Lower leg skin (tissue), 4 donors: ENCODE data around the gene GALNT2. TPM values are rescaled to one million over a fixed set of nuclear protein-coding genes. Genes with fewer than 3 reads are reported as not detected.

Experiments used
- DNase-seq, 2 donors: peaks; one replicate each; pipeline ENCODE4 v3.0.0-alpha.2; 2019; ENCODE audit warnings: low spot score in 2 of 2
- H3K4me3 ChIP-seq: fragments of 200-600 bp; sonication (generic); 2 replicates; pipeline ENCODE4 v1.5.1; 2017; ENCODE audit warnings: mild to moderate bottlenecking, low read depth; ENCODE audit not compliant: poor library complexity, severe bottlenecking
- POLR2A ChIP-seq, 2 donors: fragments of 450-650 bp; IDR thresholded peaks; one replicate each; pipeline ENCODE4 v1.6.1; 2016 to 2017; ENCODE audit warnings: antibody characterized with exemption in 2 of 2, mild to moderate bottlenecking in 1 of 2, moderate library complexity in 1 of 2
- WGBS, 2 donors: methylation state at CpG; one replicate each; pipeline ENCODE4 v1.1.5; 2018; 5-methylcytosine and 5-hydroxymethylcytosine counted together
- intact Hi-C: fragments of 100-400 bp; cut with DNase I; formaldehyde crosslinking; loops from one replicate; pipeline ENCODE4 v1.15.0; 2023; ENCODE audit warnings: low total_unique reads
- total RNA-seq, 4 donors: library from RNA; depleted of rRNA; stranded (reverse); fragments of >200 nt; gene quantifications; one replicate each; pipeline ENCODE4 v1.1.0, GENCODE V29; 2016
- TF ChIP-seq, protein P1 (sequence below), 3 donors: fragments of 450-650 bp; IDR thresholded peaks; one replicate each; pipeline ENCODE4 v1.5.1; 2016; ENCODE audit warnings: antibody characterized with exemption in 3 of 3, mild to moderate bottlenecking in 3 of 3, moderate library complexity in 2 of 3

Gene GALNT2
- total RNA-seq, 4 donors from 2014 or later: 11.0 to 31.0 (median 20.2) TPM

DNA sequence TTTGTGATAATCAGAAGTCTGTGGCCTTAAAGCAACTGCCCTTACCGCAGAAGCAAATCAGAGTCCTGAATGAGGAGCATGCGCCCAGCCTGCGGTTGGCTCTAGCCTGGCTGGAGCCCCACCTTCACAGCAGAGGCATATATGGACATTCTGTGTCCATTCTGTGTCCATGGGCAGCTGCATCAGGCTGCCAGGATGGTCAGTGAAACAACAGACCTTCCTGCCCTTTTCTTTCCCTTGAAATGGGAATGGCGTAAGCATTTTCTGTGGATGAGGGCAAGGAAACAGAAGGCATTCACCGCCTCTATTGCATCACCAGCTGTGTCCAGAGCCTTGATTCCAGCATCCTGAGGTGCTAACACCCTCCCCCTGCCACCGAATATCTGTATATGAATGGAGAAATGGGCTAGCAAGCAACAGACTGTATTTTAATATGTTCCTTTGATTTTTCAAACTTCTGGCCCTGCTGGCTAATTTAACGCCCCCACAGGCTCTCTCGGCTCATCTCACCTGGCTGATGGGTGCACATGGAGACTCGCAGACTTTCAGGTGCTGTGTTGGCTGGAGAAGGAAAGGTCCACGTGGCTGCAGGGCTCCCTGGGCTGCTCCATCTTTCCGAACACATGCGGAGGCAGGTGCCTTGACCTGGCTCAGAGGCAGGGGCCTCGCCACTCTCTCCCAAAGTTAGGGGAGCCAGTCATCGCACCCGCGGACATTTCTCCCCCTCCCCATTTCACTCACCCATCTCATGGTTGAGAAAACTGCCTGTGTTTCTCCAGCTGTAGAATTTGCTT lies 159.2 kb downstream of the GALNT2 start:
- TF ChIP-seq POLR2A (IDR thresholded peaks at IDR 0.05): no peak
- TF ChIP-seq, protein P1, sequence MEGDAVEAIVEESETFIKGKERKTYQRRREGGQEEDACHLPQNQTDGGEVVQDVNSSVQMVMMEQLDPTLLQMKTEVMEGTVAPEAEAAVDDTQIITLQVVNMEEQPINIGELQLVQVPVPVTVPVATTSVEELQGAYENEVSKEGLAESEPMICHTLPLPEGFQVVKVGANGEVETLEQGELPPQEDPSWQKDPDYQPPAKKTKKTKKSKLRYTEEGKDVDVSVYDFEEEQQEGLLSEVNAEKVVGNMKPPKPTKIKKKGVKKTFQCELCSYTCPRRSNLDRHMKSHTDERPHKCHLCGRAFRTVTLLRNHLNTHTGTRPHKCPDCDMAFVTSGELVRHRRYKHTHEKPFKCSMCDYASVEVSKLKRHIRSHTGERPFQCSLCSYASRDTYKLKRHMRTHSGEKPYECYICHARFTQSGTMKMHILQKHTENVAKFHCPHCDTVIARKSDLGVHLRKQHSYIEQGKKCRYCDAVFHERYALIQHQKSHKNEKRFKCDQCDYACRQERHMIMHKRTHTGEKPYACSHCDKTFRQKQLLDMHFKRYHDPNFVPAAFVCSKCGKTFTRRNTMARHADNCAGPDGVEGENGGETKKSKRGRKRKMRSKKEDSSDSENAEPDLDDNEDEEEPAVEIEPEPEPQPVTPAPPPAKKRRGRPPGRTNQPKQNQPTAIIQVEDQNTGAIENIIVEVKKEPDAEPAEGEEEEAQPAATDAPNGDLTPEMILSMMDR (IDR thresholded peaks at IDR 0.05): no peak
- intact Hi-C loops: no loop called here
- 89 to 94% methylated on average over 16 of the region's 16 CpGs for WGBS, 2 donors
- no peak for DNase-seq
- H3K4me3 ChIP-seq: no peak overlapping the region

DNA sequence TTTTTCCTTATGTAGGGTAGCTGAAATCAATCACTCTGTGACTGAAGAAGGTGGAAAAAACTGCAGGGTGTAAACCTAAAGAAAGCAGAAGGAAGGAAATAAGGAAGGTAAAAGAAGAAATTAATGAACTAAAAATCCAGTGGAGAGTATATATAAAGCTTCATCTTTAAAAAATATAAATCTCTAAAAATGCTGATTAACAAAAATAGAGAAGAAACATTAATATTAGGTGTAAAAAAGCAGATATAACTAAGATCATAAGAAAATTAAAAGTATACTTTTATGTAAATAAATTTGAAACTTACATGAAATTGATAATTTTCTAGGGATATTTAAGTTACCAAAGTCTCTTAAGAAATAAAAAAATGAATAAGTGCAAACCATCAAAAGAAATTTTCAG lies 159.8 kb downstream of the GALNT2 start:
- H3K4me3 ChIP-seq: no peak overlapping the region
- no peak for DNase-seq
- intact Hi-C loops: no loop called here
- TF ChIP-seq POLR2A (IDR thresholded peaks at IDR 0.05): no peak
- TF ChIP-seq, protein P1 (IDR thresholded peaks at IDR 0.05): no peak

- no peak for DNase-seq
- WGBS, 2 donors: 91 to 92% methylated on average over 9 of the region's 9 CpGs
- intact Hi-C loops: no loop called here
- TF ChIP-seq, protein P1 (IDR thresholded peaks at IDR 0.05): no peak
- no peak for TF ChIP-seq POLR2A (IDR thresholded peaks at IDR 0.05)
- no peak overlapping the region for H3K4me3 ChIP-seq
These were observed 161.3 kb downstream of the GALNT2 start for GRCh38 chr1:230228236-230228897.

GRCh38 chr1:230230273-230230672 lies 163.2 kb downstream of the GALNT2 start:
- DNase-seq: no peak
- WGBS, 2 donors: 74 to 76% methylated on average over 7 of the region's 7 CpGs
- no peak for TF ChIP-seq POLR2A (IDR thresholded peaks at IDR 0.05)
- TF ChIP-seq, protein P1 (IDR thresholded peaks at IDR 0.05): no peak
- no peak overlapping the region for H3K4me3 ChIP-seq
- intact Hi-C loops: no loop called here

DNA sequence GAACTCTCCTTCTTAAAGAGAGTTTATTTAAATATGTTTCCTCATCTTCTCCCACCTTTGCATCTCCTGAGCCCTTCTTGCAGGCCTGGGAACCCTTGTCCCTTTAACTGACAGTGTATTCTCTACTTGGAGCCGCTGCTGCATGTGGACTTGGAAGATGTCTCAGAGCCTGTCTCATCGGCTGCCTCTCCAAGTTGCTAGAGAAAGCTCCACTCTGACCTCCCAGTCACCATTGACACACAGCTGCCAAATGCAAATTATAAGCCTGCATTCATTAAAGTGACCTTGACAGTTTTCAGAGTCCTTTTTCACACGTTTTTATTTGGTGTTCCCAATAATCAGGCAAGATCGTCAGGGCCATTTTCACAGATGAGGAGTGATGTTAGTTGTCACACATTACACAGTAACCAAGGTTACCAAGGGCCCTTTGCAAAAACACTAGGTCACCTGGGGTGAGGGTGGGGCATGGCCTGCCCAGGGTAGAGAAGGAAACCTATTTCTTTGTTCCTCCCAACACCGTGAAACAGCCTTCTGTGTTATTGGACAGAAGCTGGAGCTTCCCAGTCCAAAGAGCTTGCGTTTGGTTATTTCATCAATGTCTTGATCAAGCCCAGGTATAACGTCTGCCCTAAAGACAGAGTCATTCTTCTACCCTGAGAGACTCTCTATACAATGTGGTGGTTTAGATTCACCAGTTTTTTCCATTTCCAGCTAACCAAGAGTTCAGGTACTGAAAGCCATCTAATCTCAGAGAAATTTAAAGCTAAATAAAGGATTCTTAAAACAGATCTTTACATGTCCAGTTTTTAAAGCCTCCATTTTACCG lies 164.1 kb downstream of the GALNT2 start:
- H3K4me3 ChIP-seq: no peak overlapping the region
- intact Hi-C loops: no loop called here
- TF ChIP-seq, protein P1 (IDR thresholded peaks at IDR 0.05): no peak
- TF ChIP-seq POLR2A (IDR thresholded peaks at IDR 0.05): no peak
- WGBS, 2 donors: 76 to 82% methylated on average over 8 of the region's 8 CpGs
- DNase-seq: no peak
